Measurements from ENCODE around the gene HELLS. TPM values are rescaled to one million over a fixed set of nuclear protein-coding genes. Genes with fewer than 3 reads are reported as not detected.

Gene HELLS
- total RNA-seq, 2 donors from 2014 or later, result 11.6 to 22.8 TPM

GRCh38 chr10:94645285-94645684 lies 99.7 kb downstream of the HELLS start:
- DNase-seq (no peak), ATAC-seq (no peak)
- intact Hi-C loops (cut with DNase I, micrococcal nuclease), result no loop called here

Other genes with a start within 250 kb of the HELLS start
- gene NOC3L, start 182.8 kb upstream of the HELLS start, total RNA-seq, result 1 to 10 TPM; 6.3 to 6.6 TPM
- gene TBC1D12, start 143.2 kb upstream of the HELLS start, total RNA-seq, result 10 to 100 TPM; 15.0 to 23.8 TPM
- 10 to 100 TPM in 1 of 2 donors, 1 to 10 TPM in 1; 4.9 to 24.3 TPM for gene CYP2C18, start 137.9 kb downstream of the HELLS start, total RNA-seq
- 1 to 10 TPM in 1 of 2 donors, under 1 TPM in 1; 0.76 to 3.9 TPM for gene CYP2C19, start 216.9 kb downstream of the HELLS start, total RNA-seq

Data from left colon (tissue), 2 donors.